GM04503 (cell line): Measurements from ENCODE around the gene HDLBP.

Experiments used
- DNase-seq: peaks from one replicate; pipeline ENCODE4 v3.0.0-alpha.2; 2012; ENCODE audit warnings: low read depth

HDLBP gene

GRCh38 chr2:241273210-241274020, 42.1 kb downstream of the HDLBP start:
- DNase-seq: no peak

- DNase-seq: peak; percentile 21
Measured at GRCh38 chr2:241272303-241273209, 42.9 kb downstream of the HDLBP start.

DNA sequence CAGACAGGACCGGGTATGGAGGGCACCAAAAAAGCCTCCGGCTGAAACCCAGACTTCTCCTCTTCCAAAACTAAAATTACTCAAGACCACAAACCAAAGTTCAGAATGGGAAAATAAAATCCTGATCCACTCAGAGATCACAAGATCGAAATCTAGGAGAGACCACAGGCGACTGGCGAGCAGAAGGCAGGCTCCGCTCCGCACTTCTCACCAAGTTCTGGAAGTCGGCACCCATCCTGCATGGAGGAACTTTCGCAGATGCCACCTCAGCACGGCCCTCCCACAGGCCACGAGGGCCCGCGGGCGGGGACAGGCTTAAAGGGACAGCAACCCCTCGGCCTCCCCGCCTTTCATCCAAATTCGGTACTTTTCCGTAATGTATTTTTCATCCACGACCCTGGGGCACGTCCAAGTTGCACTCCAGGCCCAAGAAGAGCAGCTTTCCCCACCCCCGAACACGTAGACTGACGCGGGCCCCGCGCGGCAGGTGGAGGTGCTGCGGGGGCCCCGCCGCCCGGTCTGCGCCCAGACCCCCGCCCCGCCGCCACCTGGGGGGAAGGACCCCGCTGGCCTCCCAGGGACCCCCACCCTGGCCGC, 43.7 kb downstream of the HDLBP start:
- peak; percentile 42 for DNase-seq

GRCh38 chr2:241270531-241270930, 44.9 kb downstream of the HDLBP start:
- DNase-seq: no peak

GRCh38 chr2:241269707-241270520, 45.6 kb downstream of the HDLBP start:
- no peak for DNase-seq

- DNase-seq: peak; percentile 21
Measured at GRCh38 chr2:241268716-241269445, 46.6 kb downstream of the HDLBP start.

GRCh38 chr2:241268306-241268705, 47.2 kb downstream of the HDLBP start:
- DNase-seq: no peak

DNA sequence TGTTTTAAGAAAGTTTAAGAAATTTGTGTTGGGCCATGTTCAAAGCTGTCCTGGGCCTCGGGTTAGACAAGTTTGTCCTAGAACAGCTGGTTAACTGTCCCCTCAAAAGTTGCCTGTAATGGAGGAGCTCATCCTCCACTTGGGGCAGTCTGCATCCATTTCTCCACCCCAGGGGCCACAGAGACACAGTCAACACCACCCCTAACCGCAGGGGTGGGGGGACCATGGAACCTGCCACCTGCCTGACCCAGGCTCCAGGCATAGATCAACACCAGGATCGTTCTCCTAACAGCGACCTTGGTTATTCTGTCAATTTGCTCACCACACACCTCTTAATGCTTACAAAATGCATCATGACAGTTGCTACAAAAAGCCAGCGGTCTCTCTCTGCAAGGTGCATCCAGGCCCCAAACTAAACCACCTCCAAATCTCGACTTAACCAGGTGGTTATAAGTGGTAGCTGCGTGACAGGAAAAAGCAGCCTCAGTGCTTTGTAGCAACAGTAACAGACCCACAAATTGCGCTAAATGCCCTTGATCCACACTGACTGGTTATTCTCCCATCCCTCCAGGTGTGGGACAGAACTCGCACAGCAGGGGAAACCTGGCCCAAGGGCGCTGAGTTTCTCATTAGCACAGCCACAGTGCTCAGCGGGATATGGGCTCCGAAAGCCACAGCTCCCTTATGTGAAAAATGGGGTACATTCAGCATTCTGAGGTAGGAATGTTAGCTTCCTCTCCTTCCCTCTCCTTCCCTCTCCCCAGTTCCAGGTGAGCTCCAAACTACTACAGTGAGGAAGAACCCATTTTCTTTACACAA, 48.0 kb downstream of the HDLBP start:
- no peak for DNase-seq

DNA sequence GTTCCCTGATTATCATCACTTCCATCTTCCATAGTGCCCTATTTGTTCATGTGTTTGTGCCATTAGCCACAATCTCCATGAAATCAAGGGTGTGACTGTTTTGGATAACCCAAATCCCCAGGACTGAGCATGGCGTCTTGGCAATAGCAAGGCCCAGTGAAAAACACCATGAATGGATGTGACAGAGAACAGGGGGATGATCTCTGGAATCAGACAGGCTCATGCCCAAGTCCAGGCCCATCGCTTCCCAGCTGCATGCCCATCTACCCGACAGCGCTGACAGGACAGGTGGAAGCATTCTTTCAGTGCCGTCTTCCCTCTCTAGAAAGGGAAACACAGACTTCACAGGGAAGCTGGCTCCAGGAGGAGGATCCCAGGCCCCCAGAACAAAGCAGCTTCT, 50.0 kb downstream of the HDLBP start:
- no peak for DNase-seq

DNA sequence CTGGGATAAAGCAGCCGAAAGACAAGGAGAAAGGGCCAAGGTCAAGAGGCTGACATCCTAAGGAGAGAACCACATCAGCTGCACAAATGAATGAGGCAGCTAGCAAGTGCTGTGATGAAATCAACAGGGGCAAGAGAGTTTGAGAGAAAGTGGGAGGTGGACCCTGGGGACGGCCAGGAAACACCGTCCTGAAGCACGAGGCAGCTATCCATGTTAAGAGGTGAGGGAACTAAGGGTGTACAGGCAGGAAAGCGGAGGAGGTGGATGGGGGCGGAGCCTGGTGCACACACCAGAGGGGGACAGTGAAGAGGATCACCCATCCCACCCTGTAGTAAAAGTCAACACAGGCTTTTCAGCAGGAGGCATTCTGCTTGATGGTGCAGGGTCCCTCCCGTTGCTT, 52.4 kb downstream of the HDLBP start:
- DNase-seq: no peak

- no peak for DNase-seq
Measured at GRCh38 chr2:241261628-241262027, 53.8 kb downstream of the HDLBP start.

GRCh38 chr2:241260911-241261310, 54.6 kb downstream of the HDLBP start:
- no peak for DNase-seq

GRCh38 chr2:241258505-241259280, 56.8 kb downstream of the HDLBP start:
- no peak for DNase-seq

- no peak for DNase-seq
Measured at GRCh38 chr2:241257419-241258032, 57.9 kb downstream of the HDLBP start.

DNA sequence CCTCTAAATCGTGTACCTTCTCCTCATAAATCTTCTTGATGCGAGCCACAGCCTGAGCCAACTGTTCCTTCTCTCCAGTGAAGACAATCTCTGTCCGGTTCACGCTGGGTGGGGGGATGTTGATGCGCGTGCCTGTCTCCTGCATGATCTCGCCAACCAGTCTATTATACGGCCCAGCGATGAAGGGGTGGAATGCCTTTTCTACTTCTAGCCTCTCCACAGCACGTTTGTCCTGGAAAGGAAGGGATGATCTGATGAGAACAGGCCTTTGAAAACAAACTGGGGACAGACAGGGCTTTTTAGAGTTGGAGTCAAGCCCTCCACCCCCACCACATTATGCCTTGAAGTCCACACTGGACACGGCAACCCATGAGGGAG, 59.3 kb downstream of the HDLBP start:
- no peak for DNase-seq

- no peak for DNase-seq
Measured at GRCh38 chr2:241255542-241256167, 59.8 kb downstream of the HDLBP start.

DNA sequence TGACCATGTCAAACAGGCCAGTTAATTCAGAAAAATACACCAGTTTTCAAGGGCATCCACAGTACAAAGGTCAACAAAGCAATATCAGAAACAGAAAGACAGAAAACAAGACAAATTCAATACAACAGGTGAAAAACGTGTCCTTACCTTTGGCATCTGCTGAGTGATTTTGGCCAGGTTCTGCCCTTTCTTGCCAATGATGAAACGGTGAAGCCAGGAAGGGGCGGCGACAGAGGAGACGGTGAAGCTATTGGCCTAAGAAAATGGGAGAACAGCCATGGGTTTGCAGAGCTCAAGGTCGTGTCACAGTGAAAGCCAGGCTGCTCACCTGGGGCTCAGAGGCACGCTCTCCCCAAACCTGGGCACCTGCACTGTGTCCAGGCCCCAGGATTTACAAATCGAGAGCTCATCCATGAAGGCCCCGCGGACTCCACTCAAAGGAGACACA, 60.5 kb downstream of the HDLBP start:
- DNase-seq: no peak

- no peak for DNase-seq
Measured at GRCh38 chr2:241252778-241253475, 62.5 kb downstream of the HDLBP start.
